Neural progenitor cell (in vitro differentiated cells): ENCODE results near the gene VSTM4.

ENCODE experiments used
- EZH2 ChIP-seq: fragments of 200-600 bp; sonication (generic); IDR thresholded peaks from 2 replicates; pipeline ENCODE4 v1.6.1; 2017; ENCODE audit warnings: antibody characterized with exemption, mild to moderate bottlenecking, moderate library complexity
- EZH2phosphoT487 ChIP-seq: fragments of 200-600 bp; sonication (generic); IDR thresholded peaks from 2 replicates; pipeline ENCODE4 v1.6.1; 2017; ENCODE audit warnings: antibody characterized with exemption

DNA sequence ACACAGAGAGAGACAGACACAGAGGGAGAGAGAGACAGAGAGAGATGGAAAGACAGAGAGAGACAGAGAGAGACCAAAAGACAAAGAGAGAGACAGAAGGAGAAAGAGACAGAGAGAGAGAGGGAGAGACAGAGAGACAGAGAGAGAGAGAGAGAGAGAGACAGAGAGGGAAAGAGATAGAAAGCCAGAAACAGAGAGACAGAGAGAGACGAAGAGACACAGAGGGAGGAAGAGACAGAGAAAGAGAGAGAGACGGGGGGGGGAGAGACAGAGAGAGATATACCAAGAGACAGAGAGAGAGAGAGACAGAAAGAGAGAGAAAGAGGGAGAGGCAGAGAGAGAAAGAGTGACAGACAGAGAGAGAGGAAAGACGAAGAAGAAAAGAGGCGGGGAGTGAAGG is 10.2 kb downstream of the VSTM4 start:
- no peak for TF ChIP-seq EZH2
- no peak for TF ChIP-seq EZH2phosphoT487
